GM23338 (cell line): ENCODE data around the gene LENEP. TPM values are rescaled to one million over a fixed set of nuclear protein-coding genes. Genes with fewer than 3 reads are reported as not detected.

Source experiments
- ATAC-seq: fragments of 200-7000 bp; cut with Tn5 transposase; 3 replicates; pipeline ENCODE4 v1.9.1; 2020
- DNase-seq: peaks from one replicate; pipeline ENCODE4 v3.0.0-alpha.2; 2015; ENCODE audit warnings: low spot score
- H2AFZ ChIP-seq: fragments of 200-600 bp; sonication (generic); 2 replicates; pipeline ENCODE4 v1.8.0; 2016; ENCODE audit warnings: antibody characterized with exemption, mild to moderate bottlenecking, moderate library complexity
- H3F3A ChIP-seq: fragments of 200-600 bp; sonication (generic); replicated peaks from 2 replicates; pipeline ENCODE4 v1.8.0; 2017; ENCODE audit warnings: antibody characterized with exemption, mixed run types, low read depth
- H3K27ac ChIP-seq: fragments of 200-600 bp; sonication (generic); 2 replicates; pipeline ENCODE4 v1.6.1; 2016; ENCODE audit warnings: low read depth
- H3K27me3 ChIP-seq: fragments of 200-600 bp; sonication (generic); 2 replicates; pipeline ENCODE4 v1.8.0; 2016; ENCODE audit warnings: mild to moderate bottlenecking, mixed run types, moderate library complexity; ENCODE audit not compliant: insufficient read depth
- H3K36me3 ChIP-seq: fragments of 200-600 bp; sonication (generic); 2 replicates; pipeline ENCODE4 v1.8.0; 2016; ENCODE audit warnings: mild to moderate bottlenecking; ENCODE audit not compliant: insufficient read depth
- H3K4me1 ChIP-seq: fragments of 200-600 bp; sonication (generic); 2 replicates; pipeline ENCODE4 v1.8.0; 2016; ENCODE audit warnings: mild to moderate bottlenecking, moderate library complexity; ENCODE audit not compliant: insufficient read depth
- H3K4me2 ChIP-seq: fragments of 200-600 bp; sonication (generic); 2 replicates; pipeline ENCODE4 v1.7.1; 2017; ENCODE audit warnings: mixed run types
- H3K4me3 ChIP-seq: fragments of 200-600 bp; sonication (generic); 2 replicates; pipeline ENCODE4 v1.6.1; 2016; ENCODE audit warnings: mixed run types
- H3K79me2 ChIP-seq: fragments of 200-600 bp; sonication (generic); replicated peaks from 2 replicates; pipeline ENCODE4 v1.8.0; 2017; ENCODE audit warnings: mild to moderate bottlenecking; ENCODE audit not compliant: insufficient read depth
- H3K9me2 ChIP-seq: fragments of 200-600 bp; sonication (generic); 2 replicates; pipeline ENCODE4 v1.8.0; 2017; ENCODE audit not compliant: insufficient read depth
- H4K20me1 ChIP-seq: fragments of 200-600 bp; sonication (generic); replicated peaks from 2 replicates; pipeline ENCODE4 v1.8.0; 2017; ENCODE audit warnings: mild to moderate bottlenecking; ENCODE audit not compliant: insufficient read depth
- H3K27ac Mint-ChIP-seq: 2 replicates; pipeline ENCODE4 v1.8.0; 2020; ENCODE audit warnings: inconsistent platforms, mild to moderate bottlenecking, moderate library complexity, mixed read lengths
- H3K27me3 Mint-ChIP-seq: 3 replicates; pipeline ENCODE4 v1.8.0; 2022; ENCODE audit warnings: low read depth, mild to moderate bottlenecking, moderate library complexity, mixed read lengths, inconsistent platforms; ENCODE audit not compliant: insufficient read depth, poor library complexity
- H3K36me3 Mint-ChIP-seq: 3 replicates; pipeline ENCODE4 v1.8.0; 2021; ENCODE audit warnings: low read depth, mild to moderate bottlenecking, inconsistent platforms, moderate library complexity, mixed read lengths
- H3K4me1 Mint-ChIP-seq: 3 replicates; pipeline ENCODE4 v1.8.0; 2020; ENCODE audit warnings: mild to moderate bottlenecking, inconsistent platforms, mixed read lengths
- H3K4me3 Mint-ChIP-seq: 3 replicates; pipeline ENCODE4 v1.8.0; 2021; ENCODE audit warnings: moderate library complexity, mild to moderate bottlenecking, inconsistent platforms, mixed read lengths
- H3K9me3 Mint-ChIP-seq: 3 replicates; pipeline ENCODE4 v1.8.0; 2020; ENCODE audit warnings: moderate library complexity, mild to moderate bottlenecking, inconsistent platforms, mixed read lengths
- CREB1 ChIP-seq: fragments of 250-450 bp; sonication (Bioruptor Pico); IDR thresholded peaks from 2 replicates; pipeline ENCODE4 v1.5.0; 2020; ENCODE audit warnings: low read depth, mild to moderate bottlenecking, moderate library complexity
- CTCF ChIP-seq, 2 experiments: fragments of 200-600 bp in 1 of 2; sonication (generic) in 1 of 2; conservative IDR thresholded peaks; 2 replicates each; pipeline versions ENCODE4 v1.5.1 to v1.6.1; 2016 to 2017; ENCODE audit warnings: antibody characterized with exemption in 2 of 2, low read depth in 2 of 2, mild to moderate bottlenecking in 2 of 2, moderate library complexity in 1 of 2
- EZH2 ChIP-seq: fragments of 200-600 bp; sonication (generic); IDR thresholded peaks from one replicate; pipeline ENCODE4 v1.8.0; 2017; ENCODE audit warnings: antibody characterized with exemption, mild to moderate bottlenecking, low read depth; ENCODE audit not compliant: unreplicated experiment
- EZH2phosphoT487 ChIP-seq: fragments of 200-600 bp; sonication (generic); IDR thresholded peaks from one replicate; pipeline ENCODE4 v1.8.1; 2018; ENCODE audit warnings: antibody characterized with exemption; ENCODE audit not compliant: unreplicated experiment
- POLR2AphosphoS5 ChIP-seq: IDR thresholded peaks from 2 replicates; pipeline ENCODE4 v1.6.1; 2016; ENCODE audit warnings: antibody characterized with exemption, low read depth
- ZNF114 ChIP-seq: fragments of 250-450 bp; sonication (Bioruptor Pico); IDR thresholded peaks from 2 replicates; pipeline ENCODE4 v1.5.0; 2020; ENCODE audit warnings: mild to moderate bottlenecking, moderate library complexity
- polyA plus RNA-seq: library from polyadenylated mRNA; unstranded; fragments of >200 nt; fragmentation: Nextera tagmentation; extraction: Ambion mirVana; gene quantifications from 2 replicates; pipeline ENCODE4 v1.2.1, GENCODE V29; 2016
- total RNA-seq: library from RNA; depleted of rRNA; stranded (reverse); fragments of >200 nt; shearing (Covaris generic); gene quantifications from 2 replicates; pipeline ENCODE4 v1.2.3, GENCODE V29; 2014
- TF ChIP-seq, protein P1 (sequence below): IDR thresholded peaks from one replicate; pipeline ENCODE4 v1.6.1; 2018; ENCODE audit warnings: antibody characterized with exemption; ENCODE audit not compliant: unreplicated experiment

Gene LENEP
- total and polyA plus RNA-seq, 2 experiments from 2014 or later: 1.6 TPM; not detected in 1

DNA sequence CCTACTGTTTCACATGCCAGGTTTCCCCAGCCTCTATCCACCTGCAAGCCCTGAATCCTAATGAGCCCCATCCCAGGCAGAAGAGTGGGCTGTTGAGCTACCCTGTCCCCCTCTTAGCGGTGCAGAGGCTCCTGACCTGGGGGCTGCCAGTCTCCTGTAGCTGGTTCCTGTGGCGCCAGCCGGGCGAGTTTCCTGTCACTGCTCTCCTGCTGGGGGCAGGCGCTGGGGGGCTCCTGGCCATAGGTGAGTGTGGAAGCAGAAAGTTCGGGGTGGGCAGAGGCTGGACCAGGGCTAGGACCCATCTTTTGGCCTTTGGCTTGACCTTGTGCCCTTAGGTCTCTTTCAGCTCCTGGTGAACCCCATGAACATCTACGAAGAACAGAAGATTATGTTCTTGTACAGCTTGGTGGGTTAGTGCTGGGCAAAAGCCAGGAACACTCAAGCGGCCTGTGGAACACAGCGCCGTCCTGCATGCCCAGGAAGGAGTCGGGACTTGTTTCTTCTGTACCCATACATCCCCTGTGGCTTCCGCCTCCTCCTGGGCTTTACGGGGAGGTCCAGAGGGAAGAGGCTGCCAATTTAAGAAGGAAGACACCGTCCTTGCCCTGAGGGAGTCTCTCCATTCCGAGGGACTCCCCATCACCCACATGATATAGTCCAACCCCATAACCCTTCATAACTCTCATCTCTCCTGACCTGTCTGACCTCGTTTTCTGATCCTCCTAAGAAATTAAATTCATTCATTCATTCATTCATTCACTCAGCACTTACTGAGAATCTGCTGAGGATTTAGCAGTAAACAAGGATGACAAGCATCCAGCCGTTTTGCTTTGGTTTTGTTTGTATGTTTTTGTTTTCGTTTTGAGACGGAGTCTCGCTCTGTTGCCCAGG is 41.2 kb downstream of the LENEP start (continued):
- TF ChIP-seq EZH2phosphoT487 (no peak), CREB1 (no peak), EZH2 (no peak), ZNF114 (no peak), POLR2AphosphoS5 (no peak)
- TF ChIP-seq, protein P1, sequence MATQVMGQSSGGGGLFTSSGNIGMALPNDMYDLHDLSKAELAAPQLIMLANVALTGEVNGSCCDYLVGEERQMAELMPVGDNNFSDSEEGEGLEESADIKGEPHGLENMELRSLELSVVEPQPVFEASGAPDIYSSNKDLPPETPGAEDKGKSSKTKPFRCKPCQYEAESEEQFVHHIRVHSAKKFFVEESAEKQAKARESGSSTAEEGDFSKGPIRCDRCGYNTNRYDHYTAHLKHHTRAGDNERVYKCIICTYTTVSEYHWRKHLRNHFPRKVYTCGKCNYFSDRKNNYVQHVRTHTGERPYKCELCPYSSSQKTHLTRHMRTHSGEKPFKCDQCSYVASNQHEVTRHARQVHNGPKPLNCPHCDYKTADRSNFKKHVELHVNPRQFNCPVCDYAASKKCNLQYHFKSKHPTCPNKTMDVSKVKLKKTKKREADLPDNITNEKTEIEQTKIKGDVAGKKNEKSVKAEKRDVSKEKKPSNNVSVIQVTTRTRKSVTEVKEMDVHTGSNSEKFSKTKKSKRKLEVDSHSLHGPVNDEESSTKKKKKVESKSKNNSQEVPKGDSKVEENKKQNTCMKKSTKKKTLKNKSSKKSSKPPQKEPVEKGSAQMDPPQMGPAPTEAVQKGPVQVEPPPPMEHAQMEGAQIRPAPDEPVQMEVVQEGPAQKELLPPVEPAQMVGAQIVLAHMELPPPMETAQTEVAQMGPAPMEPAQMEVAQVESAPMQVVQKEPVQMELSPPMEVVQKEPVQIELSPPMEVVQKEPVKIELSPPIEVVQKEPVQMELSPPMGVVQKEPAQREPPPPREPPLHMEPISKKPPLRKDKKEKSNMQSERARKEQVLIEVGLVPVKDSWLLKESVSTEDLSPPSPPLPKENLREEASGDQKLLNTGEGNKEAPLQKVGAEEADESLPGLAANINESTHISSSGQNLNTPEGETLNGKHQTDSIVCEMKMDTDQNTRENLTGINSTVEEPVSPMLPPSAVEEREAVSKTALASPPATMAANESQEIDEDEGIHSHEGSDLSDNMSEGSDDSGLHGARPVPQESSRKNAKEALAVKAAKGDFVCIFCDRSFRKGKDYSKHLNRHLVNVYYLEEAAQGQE: no peak

DNA sequence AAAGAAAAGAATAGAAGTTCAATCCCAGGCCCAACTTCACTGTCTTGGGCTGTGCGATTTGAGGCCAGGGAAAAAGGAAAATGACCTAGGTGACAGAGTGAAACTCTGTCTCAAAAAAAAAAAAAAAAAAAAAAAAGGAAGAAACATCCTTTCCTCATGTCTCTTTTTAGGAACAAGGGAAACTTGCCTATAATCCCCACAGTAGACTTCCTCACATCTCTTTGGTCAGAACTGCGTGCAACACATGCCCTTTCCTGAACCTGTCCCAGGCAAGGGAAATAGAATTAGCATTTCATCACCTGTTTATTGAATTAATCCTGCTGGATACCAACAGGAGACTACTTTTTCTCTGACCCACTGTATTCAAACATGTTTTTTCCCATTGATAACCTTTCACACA is 42.5 kb downstream of the LENEP start:
- ATAC-seq (no peak), DNase-seq (no peak)
- no peaks in the 10 kb centered on the region for H3K36me3 ChIP-seq
- TF ChIP-seq, protein P1: no peak
- no peak for TF ChIP-seq CTCF (conservative IDR thresholded peaks at IDR 0.05; ENCODE audit: low read depth in 2 of 2)
- TF ChIP-seq CREB1: no peak
- H3F3A ChIP-seq: no peaks in the 10 kb centered on the region
- no peaks in the 10 kb centered on the region for H3K9me2 ChIP-seq
- no peaks in the 10 kb centered on the region for H3K9me3 Mint-ChIP-seq
- no peak overlapping the region for H2AFZ ChIP-seq
- no peaks in the 10 kb centered on the region; the same call in 2 of the 3 replicates for H3K4me1 Mint-ChIP-seq
- H3K4me3 Mint-ChIP-seq: no peak overlapping the region
- peaks cover 11% of the 10 kb centered on the region for H3K27me3 Mint-ChIP-seq
- H3K4me2 ChIP-seq: no peak overlapping the region
- no peaks in the 10 kb centered on the region for H3K36me3 Mint-ChIP-seq
- H3K4me1 ChIP-seq: no peaks in the 10 kb centered on the region
- H3K79me2 ChIP-seq: no peaks in the 10 kb centered on the region
- H4K20me1 ChIP-seq: no peaks in the 10 kb centered on the region
- no peak overlapping the region for H3K4me3 ChIP-seq
- no peak overlapping the region for H3K27ac ChIP-seq
- H3K27ac Mint-ChIP-seq: no peak overlapping the region
- no peaks in the 10 kb centered on the region for H3K27me3 ChIP-seq
